ENCODE data around the gene OLFML3. TPM values are rescaled to one million over a fixed set of nuclear protein-coding genes. Genes with fewer than 3 reads are reported as not detected.

OLFML3 gene
- 12.2 and 28.7 TPM in 2 replicates for total RNA-seq

GRCh38 chr1:113978863-113979702, at the start of gene OLFML3:
TSS of gene OLFML3 (plus strand) at chr1:113979474. CDS start at chr1:113979517, 43 bp downstream.

Other genes starting within 250 kb of the OLFML3 start
- gene PHTF1, start 220.0 kb upstream of the OLFML3 start, total RNA-seq: 14.1 and 28.5 TPM in 2 replicates
- 6.1 and 6.2 TPM in 2 replicates for gene RSBN1, start 167.0 kb upstream of the OLFML3 start, total RNA-seq
- under 0.01 TPM in 1 of 2 replicates, not detected in the other for gene PTPN22, start 107.8 kb upstream of the OLFML3 start, total RNA-seq
- not detected in 2 replicates for gene BCL2L15, start 91.9 kb upstream of the OLFML3 start, total RNA-seq
- gene AP4B1, start 74.7 kb upstream of the OLFML3 start, total RNA-seq: 13.9 and 19.8 TPM in 2 replicates
- 5.8 and 7.2 TPM in 2 replicates for gene DCLRE1B, start 74.1 kb upstream of the OLFML3 start, total RNA-seq
- gene HIPK1, start 50.1 kb upstream of the OLFML3 start, total RNA-seq: 23.3 and 23.5 TPM in 2 replicates
- gene SYT6, start 174.4 kb downstream of the OLFML3 start, total RNA-seq: not detected in 2 replicates